ENCODE measurements around the gene CRYAB. TPM values are rescaled to one million over a fixed set of nuclear protein-coding genes. Genes with fewer than 3 reads are reported as not detected.
"Not testable (repeated sequence)": the region's sequence is repeated elsewhere in the genome, so short reads cannot be mapped to it uniquely, and the experiment has no call there.

Gene CRYAB
- total RNA-seq, 1 experiment from 2014 or later, result not detected

- no peak for DNase-seq (ENCODE audit: low spot score)
Observed at GRCh38 chr11:111933872-111934271, 22.3 kb upstream of the CRYAB start.

GRCh38 chr11:111933176-111933575, 21.6 kb upstream of the CRYAB start:
- DNase-seq (ENCODE audit: low spot score), result not testable (repeated sequence)

- no peak for DNase-seq (ENCODE audit: low spot score)
Observed at GRCh38 chr11:111932611-111932950, 21.0 kb upstream of the CRYAB start.

- DNase-seq (ENCODE audit: low spot score), result no peak
Observed at GRCh38 chr11:111930472-111930871, 18.9 kb upstream of the CRYAB start.

GRCh38 chr11:111926505-111927391, 15.2 kb upstream of the CRYAB start:
- DNase-seq (ENCODE audit: low spot score), result peak; percentile 81

GRCh38 chr11:111925953-111926352, 14.4 kb upstream of the CRYAB start:
- no peak for DNase-seq (ENCODE audit: low spot score)

- DNase-seq (ENCODE audit: low spot score), result no peak
Observed at GRCh38 chr11:111923951-111924350, 12.4 kb upstream of the CRYAB start.

- no peak for DNase-seq (ENCODE audit: low spot score)
Observed at GRCh38 chr11:111923351-111923788, 11.8 kb upstream of the CRYAB start.

GRCh38 chr11:111922803-111923202, 11.2 kb upstream of the CRYAB start:
- no peak for DNase-seq (ENCODE audit: low spot score)

GRCh38 chr11:111921541-111922230, 10.1 kb upstream of the CRYAB start:
- DNase-seq (ENCODE audit: low spot score), result no peak

GRCh38 chr11:111920908-111921307, 9.3 kb upstream of the CRYAB start:
- no peak for DNase-seq (ENCODE audit: low spot score)

GRCh38 chr11:111918390-111919256, 7.1 kb upstream of the CRYAB start, which contains the start of gene C11orf52:
C11orf52 (plus strand) TSS chr11:111918913; CDS start chr11:111918973, 60 bp downstream.
- DNase-seq (ENCODE audit: low spot score), result no peak

- no peak for DNase-seq (ENCODE audit: low spot score)
Observed at GRCh38 chr11:111917788-111918187, 6.2 kb upstream of the CRYAB start.

GRCh38 chr11:111917312-111917711, 5.7 kb upstream of the CRYAB start:
- no peak for DNase-seq (ENCODE audit: low spot score)

- no peak for DNase-seq (ENCODE audit: low spot score)
Observed at GRCh38 chr11:111916768-111917167, 5.2 kb upstream of the CRYAB start.

- DNase-seq (ENCODE audit: low spot score), result peak; percentile 16
Observed at GRCh38 chr11:111913997-111914396, 2.4 kb upstream of the CRYAB start.

- DNase-seq (ENCODE audit: low spot score), result no peak
Observed at GRCh38 chr11:111913031-111913861, 1.7 kb upstream of the CRYAB start.

GRCh38 chr11:111912535-111912934, 965 bp upstream of the CRYAB start, which contains the start of gene HSPB2:
HSPB2 (plus strand) TSS chr11:111912734; CDS start chr11:111912830, 96 bp downstream.
- DNase-seq (ENCODE audit: low spot score), result no peak

- DNase-seq (ENCODE audit: low spot score), result no peak
Observed at GRCh38 chr11:111910676-111911562, 651 bp downstream of the CRYAB start.

- DNase-seq (ENCODE audit: low spot score), result no peak
Observed at GRCh38 chr11:111909378-111909777, 2.2 kb downstream of the CRYAB start.
